GM12878 (cell line): ENCODE measurements around the gene CR1L. TPM values are rescaled to one million over a fixed set of nuclear protein-coding genes. Genes with fewer than 3 reads are reported as not detected.

Source experiments
- ATAC-seq: fragments of 200-7000 bp; cut with Tn5 transposase; 3 replicates; pipeline ENCODE4 v1.9.1; 2020; ENCODE audit warnings: mild to moderate bottlenecking, moderate library complexity
- BruUV-seq: library from RNA; stranded (reverse); fragments of 400-500 nt; replicated peaks from 2 replicates; lab custom pipeline; 2021; lab: Mats Ljungman, UMichigan
- CTCF ChIA-PET: fragments of 300-600 bp; sonication (Branson Sonifier 250); formaldehyde crosslinking; extraction: SDS; loops from one replicate; lab custom pipeline; 2021; ENCODE audit warnings: inconsistent platforms; lab: Yijun Ruan, JAX
- POLR2A ChIA-PET: fragments of 350-600 bp; formaldehyde crosslinking; extraction: SDS; loops from one replicate; lab custom pipeline; 2021; ENCODE audit warnings: inconsistent platforms; lab: Charles Lee
- RAD21 ChIA-PET: fragments of 300-600 bp; sonication (Branson Sonifier 250); formaldehyde crosslinking; loops from one replicate; lab custom pipeline; 2023; ENCODE audit warnings: antibody characterized with exemption; ENCODE audit not compliant: unreplicated experiment; lab: Charles Lee
- SMC1A ChIA-PET: fragments of 300-600 bp; sonication (Branson Sonifier 250); formaldehyde crosslinking; loops from one replicate; lab custom pipeline; 2023; ENCODE audit not compliant: unreplicated experiment, uncharacterized antibody; lab: Charles Lee
- DNase-seq: peaks from one replicate; pipeline ENCODE4 v3.0.0-alpha.2; 2011; ENCODE audit warnings: low read depth, low spot score
- FAIRE-seq: peaks from 3 replicates; lab custom pipeline; 2011; peaks lifted over from hg19 to GRCh38; lab: Jason Lieb, UNC
- H2AFZ ChIP-seq: 2 replicates; pipeline ENCODE4 v1.6.0; 2011; ENCODE audit warnings: low read depth, low read length, control low read depth; ENCODE audit not compliant: control insufficient read depth
- H3K27ac ChIP-seq: 2 replicates; pipeline ENCODE4 v1.5.1; 2011; ENCODE audit warnings: control low read depth; ENCODE audit not compliant: control insufficient read depth, insufficient read depth
- H3K27me3 ChIP-seq, 2 experiments: replicated peaks in 1 of 2; 2 replicates each; pipeline versions ENCODE4 v1.6.0 to v1.6.1; 2011; ENCODE audit warnings: low read length in 1 of 2; ENCODE audit not compliant: control insufficient read depth in 2 of 2, insufficient read depth in 2 of 2
- H3K36me3 ChIP-seq, 2 experiments: 2 replicates each; pipeline ENCODE4 v1.5.1; 2011; ENCODE audit warnings: low read length in 1 of 2; ENCODE audit not compliant: control insufficient read depth in 2 of 2, insufficient read depth in 2 of 2
- H3K4me1 ChIP-seq: 2 replicates; pipeline ENCODE4 v1.6.1; 2011; ENCODE audit warnings: mild to moderate bottlenecking, low read length, moderate library complexity, mixed read lengths; ENCODE audit not compliant: control insufficient read depth, insufficient read depth
- H3K4me2 ChIP-seq: 2 replicates; pipeline ENCODE4 v1.6.0; 2011; ENCODE audit warnings: control low read depth; ENCODE audit not compliant: control insufficient read depth, insufficient read depth
- H3K4me3 ChIP-seq: fragments of 200-600 bp; sonication (generic); 2 replicates; pipeline ENCODE4 v1.5.1; 2016
- H3K79me2 ChIP-seq: 2 replicates; pipeline ENCODE4 v1.6.0; 2011; ENCODE audit warnings: low read length; ENCODE audit not compliant: control insufficient read depth, insufficient read depth
- H3K9ac ChIP-seq: 2 replicates; pipeline ENCODE4 v1.8.0; 2011; ENCODE audit warnings: low read length, control low read depth, mixed read lengths; ENCODE audit not compliant: control insufficient read depth, insufficient read depth
- H3K9me3 ChIP-seq: replicated peaks from 3 replicates; pipeline ENCODE4 v1.5.1; 2011; ENCODE audit warnings: mild to moderate bottlenecking, low read length; ENCODE audit not compliant: control insufficient read depth, insufficient read depth
- H4K20me1 ChIP-seq: 2 replicates; pipeline ENCODE4 v1.6.0; 2011; ENCODE audit not compliant: control insufficient read depth, insufficient read depth
- BCL11A ChIP-seq: IDR thresholded peaks from 2 replicates; pipeline ENCODE4 v1.6.1; 2011; ENCODE audit warnings: low read depth, low read length
- IKZF2 ChIP-seq, 2 experiments: fragments of 450-650 bp; IDR thresholded peaks; 2 replicates each; pipeline ENCODE4 v1.6.1; 2017; ENCODE audit warnings: mild to moderate bottlenecking in 2 of 2, moderate library complexity in 2 of 2
- PML ChIP-seq: IDR thresholded peaks from 2 replicates; pipeline ENCODE4 v1.6.1; 2012; ENCODE audit warnings: low read length, inconsistent platforms
- RAD21 ChIP-seq: IDR thresholded peaks from 2 replicates; pipeline ENCODE4 v1.6.1; 2011; ENCODE audit warnings: mild to moderate bottlenecking, low read depth, low read length, moderate library complexity; ENCODE audit not compliant: insufficient read depth
- SMAD1 ChIP-seq: fragments of 450-650 bp; IDR thresholded peaks from 2 replicates; pipeline ENCODE4 v1.6.1; 2018; ENCODE audit warnings: mild to moderate bottlenecking, low read depth; ENCODE audit not compliant: partially characterized antibody
- SREBF1 ChIP-seq: IDR thresholded peaks from 2 replicates; pipeline ENCODE4 v1.6.1; 2012; ENCODE audit warnings: mild to moderate bottlenecking, low read length
- STAT1 ChIP-seq: fragments of 450-650 bp; conservative IDR thresholded peaks from 2 replicates; pipeline ENCODE4 v1.6.1; 2014; ENCODE audit warnings: antibody characterized with exemption, mild to moderate bottlenecking
- STAT3 ChIP-seq: IDR thresholded peaks from 2 replicates; pipeline ENCODE4 v1.6.1; 2011; ENCODE audit warnings: low read depth, low read length, improper control_type of control experiment
- TBL1XR1 ChIP-seq: IDR thresholded peaks from 2 replicates; pipeline ENCODE4 v1.6.1; 2012; ENCODE audit warnings: low read depth, low read length, improper control_type of control experiment
- ZNF207 ChIP-seq: fragments of 450-650 bp; IDR thresholded peaks from 2 replicates; pipeline ENCODE4 v1.6.1; 2014; ENCODE audit warnings: antibody characterized with exemption, mild to moderate bottlenecking, borderline replicate concordance
- WGBS: methylation state at CpG from one replicate; pipeline ENCODE4 v1.1.6; 2016; ENCODE audit warnings: low lambda C conversion rate; ENCODE audit not compliant: insufficient replicate concordance, insufficient coverage; ENCODE audit errors: missing lambda C conversion rate; 5-methylcytosine and 5-hydroxymethylcytosine counted together
- in situ Hi-C: fragments of 300-500 bp; cut with MboI; formaldehyde crosslinking; loops from 9 replicates; pipeline ENCODE4 v1.14.3; 2018; ENCODE audit warnings: mixed read lengths
- intact Hi-C: fragments of 100-400 bp; cut with micrococcal nuclease; formaldehyde crosslinking; loops from one replicate; pipeline ENCODE4 v1.14.2; 2022; ENCODE audit not compliant: unreplicated experiment
- polyA plus RNA-seq, 11 experiments: library from polyadenylated mRNA; depleted of rRNA in 4 of 11; unstranded in 6 of 11; stranded (reverse) in 5 of 11; fragments of >200 nt; fragmentation: Nextera tagmentation in 4 of 11; fragmentation: Illumina TruSeq in 1 of 11; extraction: Ambion mirVana in 4 of 11; extraction: Trizol in 1 of 11; gene quantifications; 1 replicate in 1 of 11; 2 replicates in 10 of 11; pipeline versions ENCODE4 v1.2.1 to v1.2.3, GENCODE V29; 2011 to 2016; ENCODE audit warnings: inconsistent platforms in 2 of 11, missing spikeins in 2 of 11, low read depth in 1 of 11
- total RNA-seq, 4 experiments: library from RNA; depleted of rRNA in 3 of 4; stranded (reverse); fragments of >200 nt in 3 of 4; fragmentation: Illumina TruSeq in 1 of 4; extraction: Trizol in 1 of 4; gene quantifications; 2 replicates each; pipeline versions ENCODE4 v1.2.1 to v1.2.3, GENCODE V29; 2013 to 2021
- TF ChIP-seq, protein P1 (sequence below): IDR thresholded peaks from 2 replicates; pipeline ENCODE4 v1.6.1; 2012; ENCODE audit warnings: low read length, inconsistent platforms
- TF ChIP-seq, protein P2 (sequence below): IDR thresholded peaks from 2 replicates; pipeline ENCODE4 v1.6.1; 2011; ENCODE audit warnings: low read depth, mild to moderate bottlenecking, low read length, moderate library complexity, borderline replicate concordance; ENCODE audit errors: extremely low read depth
- TF ChIP-seq, protein P3 (sequence below): IDR thresholded peaks from 2 replicates; pipeline ENCODE4 v1.6.1; 2011; ENCODE audit warnings: borderline replicate concordance, low read depth, mild to moderate bottlenecking, moderate library complexity, low read length; ENCODE audit not compliant: insufficient read depth, poor library complexity, severe bottlenecking
- TF ChIP-seq, protein P4 (sequence below): fragments of 450-650 bp; IDR thresholded peaks from 2 replicates; pipeline ENCODE4 v1.6.1; 2017; ENCODE audit warnings: mild to moderate bottlenecking, low read depth, inconsistent platforms; ENCODE audit not compliant: poor library complexity, severe bottlenecking

The CR1L gene
- total and polyA plus RNA-seq, 10 of the 15 experiments (the other 5 are each of a cell fraction or from before 2014, with no cell fraction given) = 0.11 TPM; not detected in 9

DNA sequence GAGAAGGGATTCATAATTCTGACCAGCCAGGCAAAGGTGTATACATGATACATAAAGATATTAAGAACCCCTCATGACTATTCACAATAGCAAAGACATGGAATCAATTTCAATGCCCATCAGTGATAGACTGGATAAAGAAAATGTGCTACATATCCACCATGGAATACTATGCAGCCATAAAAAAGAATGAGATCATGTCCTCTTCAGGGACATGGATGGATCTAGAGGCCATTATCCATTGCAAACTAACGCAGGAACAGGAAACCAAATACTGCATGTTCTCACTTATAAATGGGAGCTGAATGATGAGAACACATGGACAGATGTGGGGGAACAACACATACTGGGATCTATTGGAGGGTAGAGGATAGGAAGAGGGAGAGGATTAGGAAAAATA lies 21.4 kb downstream of the CR1L start:
- no peak overlapping the region for H3K9ac ChIP-seq
- 10% methylated on average over 1 of the region's 1 CpG for WGBS
- in situ Hi-C loops (no loop called here), intact Hi-C loops (no loop called here)
- ATAC-seq (no peak), FAIRE-seq (no peak), DNase-seq (no peak)
- H4K20me1 ChIP-seq = no peaks in the 10 kb centered on the region
- peaks cover 5% of the 10 kb centered on the region for H3K4me1 ChIP-seq
- H2AFZ ChIP-seq = no peak overlapping the region
- CTCF ChIA-PET = interaction anchor here (0.6 kb wide), 1 partner anchor 24 kb away, joined by 5 read pairs; no protein-coding TSS in a partner anchor
- no peak overlapping the region for H3K4me2 ChIP-seq
- no peaks in the 10 kb centered on the region for H3K36me3 ChIP-seq
- no peak overlapping the region for H3K4me3 ChIP-seq
- peaks cover 0 to 4% of the 10 kb centered on the region in 2 experiments; a peak in 2 of 4 replicates for H3K27me3 ChIP-seq
- TF ChIP-seq, protein P1, sequence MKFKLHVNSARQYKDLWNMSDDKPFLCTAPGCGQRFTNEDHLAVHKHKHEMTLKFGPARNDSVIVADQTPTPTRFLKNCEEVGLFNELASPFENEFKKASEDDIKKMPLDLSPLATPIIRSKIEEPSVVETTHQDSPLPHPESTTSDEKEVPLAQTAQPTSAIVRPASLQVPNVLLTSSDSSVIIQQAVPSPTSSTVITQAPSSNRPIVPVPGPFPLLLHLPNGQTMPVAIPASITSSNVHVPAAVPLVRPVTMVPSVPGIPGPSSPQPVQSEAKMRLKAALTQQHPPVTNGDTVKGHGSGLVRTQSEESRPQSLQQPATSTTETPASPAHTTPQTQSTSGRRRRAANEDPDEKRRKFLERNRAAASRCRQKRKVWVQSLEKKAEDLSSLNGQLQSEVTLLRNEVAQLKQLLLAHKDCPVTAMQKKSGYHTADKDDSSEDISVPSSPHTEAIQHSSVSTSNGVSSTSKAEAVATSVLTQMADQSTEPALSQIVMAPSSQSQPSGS = no peak
- no peak for TF ChIP-seq PML
- TF ChIP-seq SREBF1 = no peak
- TF ChIP-seq, protein P2, sequence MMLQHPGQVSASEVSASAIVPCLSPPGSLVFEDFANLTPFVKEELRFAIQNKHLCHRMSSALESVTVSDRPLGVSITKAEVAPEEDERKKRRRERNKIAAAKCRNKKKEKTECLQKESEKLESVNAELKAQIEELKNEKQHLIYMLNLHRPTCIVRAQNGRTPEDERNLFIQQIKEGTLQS = no peak
- TF ChIP-seq, protein P3, sequence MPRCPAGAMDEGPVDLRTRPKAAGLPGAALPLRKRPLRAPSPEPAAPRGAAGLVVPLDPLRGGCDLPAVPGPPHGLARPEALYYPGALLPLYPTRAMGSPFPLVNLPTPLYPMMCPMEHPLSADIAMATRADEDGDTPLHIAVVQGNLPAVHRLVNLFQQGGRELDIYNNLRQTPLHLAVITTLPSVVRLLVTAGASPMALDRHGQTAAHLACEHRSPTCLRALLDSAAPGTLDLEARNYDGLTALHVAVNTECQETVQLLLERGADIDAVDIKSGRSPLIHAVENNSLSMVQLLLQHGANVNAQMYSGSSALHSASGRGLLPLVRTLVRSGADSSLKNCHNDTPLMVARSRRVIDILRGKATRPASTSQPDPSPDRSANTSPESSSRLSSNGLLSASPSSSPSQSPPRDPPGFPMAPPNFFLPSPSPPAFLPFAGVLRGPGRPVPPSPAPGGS = no peak
- TF ChIP-seq STAT1 = no peak
- no peak for TF ChIP-seq SMAD1
- TF ChIP-seq, protein P4, sequence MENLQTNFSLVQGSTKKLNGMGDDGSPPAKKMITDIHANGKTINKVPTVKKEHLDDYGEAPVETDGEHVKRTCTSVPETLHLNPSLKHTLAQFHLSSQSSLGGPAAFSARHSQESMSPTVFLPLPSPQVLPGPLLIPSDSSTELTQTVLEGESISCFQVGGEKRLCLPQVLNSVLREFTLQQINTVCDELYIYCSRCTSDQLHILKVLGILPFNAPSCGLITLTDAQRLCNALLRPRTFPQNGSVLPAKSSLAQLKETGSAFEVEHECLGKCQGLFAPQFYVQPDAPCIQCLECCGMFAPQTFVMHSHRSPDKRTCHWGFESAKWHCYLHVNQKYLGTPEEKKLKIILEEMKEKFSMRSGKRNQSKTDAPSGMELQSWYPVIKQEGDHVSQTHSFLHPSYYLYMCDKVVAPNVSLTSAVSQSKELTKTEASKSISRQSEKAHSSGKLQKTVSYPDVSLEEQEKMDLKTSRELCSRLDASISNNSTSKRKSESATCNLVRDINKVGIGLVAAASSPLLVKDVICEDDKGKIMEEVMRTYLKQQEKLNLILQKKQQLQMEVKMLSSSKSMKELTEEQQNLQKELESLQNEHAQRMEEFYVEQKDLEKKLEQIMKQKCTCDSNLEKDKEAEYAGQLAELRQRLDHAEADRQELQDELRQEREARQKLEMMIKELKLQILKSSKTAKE = no peak
- no peak for TF ChIP-seq STAT3
- no peak for TF ChIP-seq RAD21
- no peak for TF ChIP-seq ZNF207
- TF ChIP-seq IKZF2 (IDR thresholded peaks at IDR 0.05) = no peak
- TF ChIP-seq TBL1XR1 = no peak
- TF ChIP-seq BCL11A = no peak
- POLR2A ChIA-PET = no interaction called here
- RAD21 ChIA-PET = no interaction called here
- H3K9me3 ChIP-seq = no peaks in the 10 kb centered on the region
- SMC1A ChIA-PET = interaction anchor here (0.8 kb wide), 1 partner anchor 44 kb away, joined by 3 read pairs; no protein-coding TSS in a partner anchor
- H3K27ac ChIP-seq = no peak overlapping the region
- H3K79me2 ChIP-seq = no peaks in the 10 kb centered on the region
- BruUV-seq = no TSS peak
